ENCODE measurements around the gene CPA1. TPM values are rescaled to one million over a fixed set of nuclear protein-coding genes. Genes with fewer than 3 reads are reported as not detected.

Gene CPA1
- total and polyA plus RNA-seq, 2 of the 4 experiments (the other 2 are of a cell fraction) = not detected

DNA sequence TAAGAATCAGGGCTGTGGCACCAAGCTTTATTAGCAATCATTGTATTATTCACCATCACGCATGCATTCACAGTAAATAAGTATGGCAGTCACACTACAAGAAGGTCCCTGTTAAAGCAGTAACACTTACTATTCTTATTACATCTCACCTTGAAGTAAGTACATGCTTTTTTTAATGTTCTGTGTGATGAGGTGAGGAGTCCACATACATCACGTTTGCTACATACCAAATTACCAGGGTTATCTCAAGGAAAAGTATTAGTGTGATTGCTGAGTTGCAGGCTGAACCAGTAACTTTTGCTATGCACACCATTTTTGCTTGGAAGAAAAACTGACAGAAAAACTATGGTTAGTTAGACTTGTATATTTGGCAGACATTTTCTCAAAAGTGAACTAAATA, 24.7 kb downstream of the CPA1 start:
- no peak overlapping the region for H2BK20ac ChIP-seq (ENCODE audit: low read depth, low read length)
- intact Hi-C loops (cut with micrococcal nuclease) = no loop called here
- H3K9ac ChIP-seq (ENCODE audit: low read depth, low read length) = no peak overlapping the region
- H3K9me3 ChIP-seq (ENCODE audit: control insufficient read depth, insufficient read depth, low read length) = no peaks in the 10 kb centered on the region
- no peak overlapping the region for H3K27ac ChIP-seq (ENCODE audit: insufficient read depth, low read length)
- H2BK5ac ChIP-seq (ENCODE audit: low read depth, low read length, poor library complexity, severe bottlenecking) = no peak overlapping the region
- H4K91ac ChIP-seq (ENCODE audit: insufficient read depth, low read depth, low read length) = no peak overlapping the region
- POLR2A ChIA-PET (ENCODE audit: unreplicated experiment) = no interaction called here
- no peak overlapping the region for H4K8ac ChIP-seq (ENCODE audit: low read depth in 2 of 2, low read length in 2 of 2)
- H2BK15ac ChIP-seq (ENCODE audit: low read depth, low read length) = no peak overlapping the region
- DNase-seq (no peak), ATAC-seq (ENCODE audit: low read depth) (no peak)
- H3K23ac ChIP-seq (ENCODE audit: low read depth, low read length) = no peak overlapping the region
- peaks cover 8% of the 10 kb centered on the region for H3K4me1 ChIP-seq (ENCODE audit: control insufficient read depth, insufficient read depth, low read length)
- H3K79me1 ChIP-seq (ENCODE audit: low read depth in 1 of 2, low read length in 2 of 2) = no peaks in the 10 kb centered on the region; a peak in 1 of 4 replicates
- H3K18ac ChIP-seq (ENCODE audit: low read depth, low read length) = no peak overlapping the region
- H3K4me3 ChIP-seq (ENCODE audit: insufficient read depth, low read depth, low read length) = no peak overlapping the region
- no peak overlapping the region for H2BK120ac ChIP-seq (ENCODE audit: low read depth, low read length)
- in situ Hi-C loops (cut with MboI; ENCODE audit: low sequenced_read_pairs) = no loop called here
- H2AFZ ChIP-seq (replicated peaks; ENCODE audit: low read length, poor library complexity) = no peak overlapping the region
- H4K5ac ChIP-seq (ENCODE audit: low read depth, low read length) = no peak overlapping the region
- no peak overlapping the region for H3K56ac ChIP-seq (ENCODE audit: extremely low read depth, insufficient read depth, low read length)
- H3K14ac ChIP-seq (replicated peaks; ENCODE audit: low read depth, low read length) = no peak overlapping the region
- H3K4ac ChIP-seq (ENCODE audit: low read depth, low read length) = no peak overlapping the region
- no CpG with 5 or more reads among the region's 2 CpGs for WGBS, 2 experiments (ENCODE audit: extremely low coverage in 2 of 2, insufficient read length in 1 of 2)
- CTCF ChIA-PET = no interaction called here
- H2AK9ac ChIP-seq (replicated peaks; ENCODE audit: low read depth, low read length, poor library complexity) = no peak overlapping the region
- dilution Hi-C loops (cut with HindIII; ENCODE audit: low sequenced_read_pairs, unreplicated experiment) = no loop called here
- no peak overlapping the region for H3K4me2 ChIP-seq (ENCODE audit: low read depth, low read length)
- H3K36me3 ChIP-seq (ENCODE audit: control insufficient read depth, insufficient read depth, low read length) = peaks cover 6% of the 10 kb centered on the region
- no peak for TF ChIP-seq RCOR1 (IDR thresholded peaks at IDR 0.05; ENCODE audit: insufficient replicate concordance, low read length)
- no peak for TF ChIP-seq MAFK (IDR thresholded peaks at IDR 0.05; ENCODE audit: low read depth, low read length)
- TF ChIP-seq RAD21 (IDR thresholded peaks at IDR 0.05; ENCODE audit: low read length) = no peak
- TF ChIP-seq SMC3 (IDR thresholded peaks at IDR 0.05; ENCODE audit: low read depth, low read length) = no peak
- no peak for TF ChIP-seq RFX5 (IDR thresholded peaks at IDR 0.05; ENCODE audit: low read depth, low read length)
- TF ChIP-seq CEBPB (IDR thresholded peaks at IDR 0.05; ENCODE audit: low read depth, low read length) = no peak
- TF ChIP-seq, protein P1, sequence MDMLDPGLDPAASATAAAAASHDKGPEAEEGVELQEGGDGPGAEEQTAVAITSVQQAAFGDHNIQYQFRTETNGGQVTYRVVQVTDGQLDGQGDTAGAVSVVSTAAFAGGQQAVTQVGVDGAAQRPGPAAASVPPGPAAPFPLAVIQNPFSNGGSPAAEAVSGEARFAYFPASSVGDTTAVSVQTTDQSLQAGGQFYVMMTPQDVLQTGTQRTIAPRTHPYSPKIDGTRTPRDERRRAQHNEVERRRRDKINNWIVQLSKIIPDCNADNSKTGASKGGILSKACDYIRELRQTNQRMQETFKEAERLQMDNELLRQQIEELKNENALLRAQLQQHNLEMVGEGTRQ (IDR thresholded peaks at IDR 0.05; ENCODE audit: low read depth, low read length) = no peak
- TF ChIP-seq MAZ (IDR thresholded peaks at IDR 0.05; ENCODE audit: borderline replicate concordance, low read depth, low read length) = no peak
- H3K27me3 ChIP-seq (ENCODE audit: control insufficient read depth, insufficient read depth, low read length) = no peaks in the 10 kb centered on the region
- peaks cover 17% of the 10 kb centered on the region for H3K9me1 ChIP-seq (ENCODE audit: insufficient read depth, low read length)
- H4K20me1 ChIP-seq (ENCODE audit: insufficient read depth, low read length) = no peaks in the 10 kb centered on the region
- BruUV-seq (replicated peaks) = no TSS peak
- no peak overlapping the region for H2AK5ac ChIP-seq (ENCODE audit: low read depth, low read length)

Data from IMR-90 (cell line).